ENCODE data around the gene MLKL.
"Not testable (repeated sequence)": the region's sequence is repeated elsewhere in the genome, so short reads cannot be mapped to it uniquely, and the experiment has no call there.

MLKL gene

DNA sequence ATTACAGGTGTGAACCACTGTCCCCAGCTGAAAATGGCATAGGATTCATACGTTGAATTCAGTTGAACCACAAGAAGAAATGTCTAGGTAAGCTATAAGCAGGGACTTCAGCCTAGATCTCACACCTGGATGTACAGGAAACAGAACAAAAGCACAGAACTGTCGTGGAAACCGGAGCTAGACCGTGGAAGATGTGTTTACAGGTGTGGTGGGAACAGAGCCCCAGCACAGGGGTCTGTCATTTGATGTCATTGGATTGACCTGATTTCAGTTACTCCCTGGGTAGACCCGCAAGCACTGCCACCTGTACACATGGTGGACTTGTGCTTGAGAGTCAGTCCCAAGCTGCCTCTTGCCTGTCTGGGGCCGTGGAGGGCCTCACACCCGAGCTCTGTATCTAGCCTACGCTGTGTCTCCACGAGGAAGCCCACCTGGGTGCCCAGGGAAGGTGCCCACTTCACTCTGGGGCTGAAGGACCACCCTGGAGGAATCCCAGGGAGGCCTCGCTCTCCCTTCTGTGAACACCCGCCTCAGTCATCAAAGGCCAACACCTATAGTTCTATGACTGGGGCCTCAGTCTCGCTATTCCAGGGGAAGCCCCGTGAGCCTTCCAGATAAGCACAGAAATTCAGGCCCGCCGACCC lies 32.2 kb upstream of the MLKL start:
- Histone ChIP-seq H3K4me1 (ENCODE audit: control insufficient read depth, insufficient read depth, low read length, unreplicated experiment) (peaks cover 4% of the 10 kb centered on the region), H3K27ac (ENCODE audit: low read depth, low read length) (no peak overlapping the region), H3K4me3 (ENCODE audit: low read depth, low read length) (no peak overlapping the region), H2AFZ (ENCODE audit: low read length, unreplicated experiment) (no peak overlapping the region), H3K36me3 (ENCODE audit: insufficient read depth, low read length) (no peaks in the 10 kb centered on the region), H3K79me2 (ENCODE audit: control insufficient read depth, insufficient read depth, low read length, unreplicated experiment) (no peaks in the 10 kb centered on the region), H3K27me3 (ENCODE audit: insufficient read depth, low read length) (no peaks in the 10 kb centered on the region)

DNA sequence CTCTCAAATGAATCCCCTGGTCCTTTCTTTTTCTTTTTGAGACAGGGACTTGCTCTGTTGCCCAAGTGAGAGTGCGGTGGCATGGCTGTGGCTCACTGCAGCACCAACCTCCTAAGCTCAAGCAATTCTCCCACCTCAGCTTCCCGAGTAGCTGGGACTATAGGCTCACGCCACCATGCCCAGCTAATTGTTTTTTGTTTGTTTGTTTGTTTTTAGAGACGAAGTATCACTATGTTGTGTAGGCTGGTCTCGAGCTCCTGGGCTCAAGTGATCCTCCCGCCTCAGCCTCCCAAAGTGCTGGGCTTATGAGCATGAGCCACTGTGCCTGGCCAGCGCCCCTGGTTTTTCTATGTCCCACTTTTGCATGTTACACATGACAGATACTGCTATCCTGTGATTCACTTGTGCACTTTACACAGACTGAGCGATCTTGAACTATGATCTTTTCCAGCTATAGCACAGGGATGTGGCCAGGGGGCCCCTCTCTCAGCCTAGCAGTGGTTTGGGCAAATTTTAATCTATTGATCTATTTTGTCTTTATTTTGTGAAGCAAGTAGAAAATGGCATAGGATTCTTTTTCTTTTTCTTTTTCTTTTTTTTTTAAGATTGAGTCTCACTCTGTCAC lies 31.3 kb upstream of the MLKL start:
- Histone ChIP-seq H3K36me3 (ENCODE audit: insufficient read depth, low read length) (no peaks in the 10 kb centered on the region), H3K4me3 (ENCODE audit: low read depth, low read length) (no peak overlapping the region), H3K27me3 (ENCODE audit: insufficient read depth, low read length) (no peaks in the 10 kb centered on the region), H3K79me2 (ENCODE audit: control insufficient read depth, insufficient read depth, low read length, unreplicated experiment) (no peaks in the 10 kb centered on the region), H3K27ac (ENCODE audit: low read depth, low read length) (no peak overlapping the region), H3K4me1 (ENCODE audit: control insufficient read depth, insufficient read depth, low read length, unreplicated experiment) (no peaks in the 10 kb centered on the region), H2AFZ (ENCODE audit: low read length, unreplicated experiment) (no peak overlapping the region)

- no peak overlapping the region for H3K27ac ChIP-seq (ENCODE audit: low read depth, low read length)
- peaks cover 4% of the 10 kb centered on the region for H3K4me1 ChIP-seq (ENCODE audit: control insufficient read depth, insufficient read depth, low read length, unreplicated experiment)
- no peaks in the 10 kb centered on the region for H3K27me3 ChIP-seq (ENCODE audit: insufficient read depth, low read length)
- no peak overlapping the region for H2AFZ ChIP-seq (ENCODE audit: low read length, unreplicated experiment)
- H3K79me2 ChIP-seq (ENCODE audit: control insufficient read depth, insufficient read depth, low read length, unreplicated experiment), result no peaks in the 10 kb centered on the region
- no peaks in the 10 kb centered on the region for H3K36me3 ChIP-seq (ENCODE audit: insufficient read depth, low read length)
- H3K4me3 ChIP-seq (ENCODE audit: low read depth, low read length), result no peak overlapping the region
Measured at GRCh38 chr16:74729783-74730683, 29.4 kb upstream of the MLKL start.

DNA sequence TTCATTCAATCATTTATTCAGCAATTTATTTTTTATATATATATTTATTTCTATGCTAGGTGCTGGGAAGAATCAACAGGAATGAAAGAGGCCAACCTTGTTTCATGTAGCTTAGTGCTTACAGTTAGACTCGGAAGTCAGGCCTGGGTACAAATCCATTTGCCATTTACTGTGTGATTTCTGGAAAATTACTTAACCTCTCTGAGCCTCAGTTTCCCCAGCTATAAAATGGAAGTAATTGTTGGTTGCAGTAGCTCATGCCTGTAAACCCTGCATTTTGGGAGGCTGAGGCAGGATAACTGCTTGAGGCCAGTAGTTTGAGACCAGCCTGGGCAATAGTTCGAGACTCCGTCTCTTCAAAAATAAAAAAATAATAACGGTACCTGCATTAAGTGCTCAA lies 27.2 kb upstream of the MLKL start:
- Histone ChIP-seq H3K27me3 (ENCODE audit: insufficient read depth, low read length) (no peaks in the 10 kb centered on the region), H3K36me3 (ENCODE audit: insufficient read depth, low read length) (no peaks in the 10 kb centered on the region), H3K4me3 (ENCODE audit: low read depth, low read length) (no peak overlapping the region), H3K4me1 (ENCODE audit: control insufficient read depth, insufficient read depth, low read length, unreplicated experiment) (peaks cover 4% of the 10 kb centered on the region), H3K79me2 (ENCODE audit: control insufficient read depth, insufficient read depth, low read length, unreplicated experiment) (no peaks in the 10 kb centered on the region), H3K27ac (ENCODE audit: low read depth, low read length) (no peak overlapping the region), H2AFZ (ENCODE audit: low read length, unreplicated experiment) (no peak overlapping the region)

GRCh38 chr16:74726716-74727115 lies 26.1 kb upstream of the MLKL start:
- no peaks in the 10 kb centered on the region for H3K27me3 ChIP-seq (ENCODE audit: insufficient read depth, low read length)
- no peak overlapping the region for H3K4me3 ChIP-seq (ENCODE audit: low read depth, low read length)
- no peaks in the 10 kb centered on the region for H3K79me2 ChIP-seq (ENCODE audit: control insufficient read depth, insufficient read depth, low read length, unreplicated experiment)
- no peak overlapping the region for H2AFZ ChIP-seq (ENCODE audit: low read length, unreplicated experiment)
- no peaks in the 10 kb centered on the region for H3K36me3 ChIP-seq (ENCODE audit: insufficient read depth, low read length)
- peaks cover 4% of the 10 kb centered on the region for H3K4me1 ChIP-seq (ENCODE audit: control insufficient read depth, insufficient read depth, low read length, unreplicated experiment)
- no peak overlapping the region for H3K27ac ChIP-seq (ENCODE audit: low read depth, low read length)

GRCh38 chr16:74725651-74726455 lies 25.2 kb upstream of the MLKL start:
- no peaks in the 10 kb centered on the region for H3K27me3 ChIP-seq (ENCODE audit: insufficient read depth, low read length)
- no peaks in the 10 kb centered on the region for H3K79me2 ChIP-seq (ENCODE audit: control insufficient read depth, insufficient read depth, low read length, unreplicated experiment)
- H3K4me3 ChIP-seq (ENCODE audit: low read depth, low read length), result no peak overlapping the region
- H3K4me1 ChIP-seq (ENCODE audit: control insufficient read depth, insufficient read depth, low read length, unreplicated experiment), result peaks cover 4% of the 10 kb centered on the region
- no peak overlapping the region for H3K27ac ChIP-seq (ENCODE audit: low read depth, low read length)
- no peak overlapping the region for H2AFZ ChIP-seq (ENCODE audit: low read length, unreplicated experiment)
- H3K36me3 ChIP-seq (ENCODE audit: insufficient read depth, low read length), result no peaks in the 10 kb centered on the region

DNA sequence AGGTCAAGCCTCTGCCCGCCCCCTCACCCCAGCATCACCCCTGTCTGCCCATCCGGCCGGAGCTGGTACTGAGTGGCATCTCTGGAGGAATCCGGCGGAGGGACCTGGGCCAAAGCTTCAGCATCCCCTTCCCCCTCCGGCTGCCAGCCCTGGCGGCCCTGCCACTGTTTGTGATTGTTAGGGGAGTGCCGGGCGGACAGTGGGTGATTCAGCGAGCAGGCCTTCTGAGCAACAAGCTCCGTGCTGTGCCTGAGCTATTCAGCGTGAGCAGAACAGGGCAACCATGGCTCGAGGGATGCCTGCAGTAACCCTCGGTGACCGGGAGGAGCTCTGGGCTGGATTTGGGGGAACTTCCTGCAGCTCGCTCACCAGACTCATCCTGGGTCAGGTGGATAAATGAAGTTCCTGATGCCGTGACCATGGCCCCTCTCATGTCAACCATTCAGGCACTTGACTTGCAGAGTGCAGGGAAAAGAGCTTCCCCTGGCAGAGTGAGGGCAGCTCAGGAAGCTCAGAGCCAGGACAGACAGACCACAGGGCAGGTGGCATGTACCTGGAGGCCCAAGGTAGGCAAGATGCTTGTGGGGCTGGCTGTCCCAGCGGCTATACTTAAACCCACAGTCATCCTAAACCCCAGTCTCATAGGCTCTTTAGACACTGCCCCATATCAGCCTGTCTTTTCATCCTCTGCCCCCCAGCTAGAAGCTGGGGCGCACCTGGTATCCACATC lies 24.3 kb upstream of the MLKL start:
- Histone ChIP-seq H3K79me2 (ENCODE audit: control insufficient read depth, insufficient read depth, low read length, unreplicated experiment) (no peaks in the 10 kb centered on the region), H3K36me3 (ENCODE audit: insufficient read depth, low read length) (no peaks in the 10 kb centered on the region), H3K27ac (ENCODE audit: low read depth, low read length) (no peak overlapping the region), H3K4me3 (ENCODE audit: low read depth, low read length) (no peak overlapping the region), H3K4me1 (ENCODE audit: control insufficient read depth, insufficient read depth, low read length, unreplicated experiment) (peaks cover 4% of the 10 kb centered on the region), H2AFZ (ENCODE audit: low read length, unreplicated experiment) (no peak overlapping the region), H3K27me3 (ENCODE audit: insufficient read depth, low read length) (no peaks in the 10 kb centered on the region; the same call in 1 of the 2 replicates)

GRCh38 chr16:74723256-74723655 lies 22.6 kb upstream of the MLKL start:
- Histone ChIP-seq H3K79me2 (ENCODE audit: control insufficient read depth, insufficient read depth, low read length, unreplicated experiment) (no peaks in the 10 kb centered on the region), H2AFZ (ENCODE audit: low read length, unreplicated experiment) (no peak overlapping the region), H3K27me3 (ENCODE audit: insufficient read depth, low read length) (no peaks in the 10 kb centered on the region; the same call in 1 of the 2 replicates), H3K36me3 (ENCODE audit: insufficient read depth, low read length) (no peaks in the 10 kb centered on the region), H3K4me1 (ENCODE audit: control insufficient read depth, insufficient read depth, low read length, unreplicated experiment) (peaks cover 4% of the 10 kb centered on the region), H3K27ac (ENCODE audit: low read depth, low read length) (no peak overlapping the region), H3K4me3 (ENCODE audit: low read depth, low read length) (no peak overlapping the region)

DNA sequence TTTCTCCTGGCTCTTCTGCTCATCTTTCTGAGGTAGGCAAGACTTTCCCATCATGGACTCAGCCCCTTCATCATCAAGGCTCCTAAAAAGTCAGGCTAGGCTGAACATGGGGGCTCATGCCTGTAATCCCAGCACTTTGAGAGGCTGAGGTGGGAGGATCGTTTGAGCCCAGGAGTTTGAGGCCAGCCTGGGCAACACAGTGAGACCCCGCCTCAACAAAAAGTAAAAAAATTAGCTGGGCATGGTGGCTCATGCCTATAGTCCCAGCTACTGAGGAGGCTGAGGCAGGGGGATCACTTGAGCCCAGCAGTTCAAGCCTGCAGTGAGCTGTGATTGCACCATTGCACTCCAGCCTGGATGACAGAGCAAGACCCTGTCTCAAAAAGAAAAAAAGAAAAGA lies 21.5 kb upstream of the MLKL start:
- not testable (repeated sequence) for H3K27me3 ChIP-seq (ENCODE audit: insufficient read depth, low read length); H3K27ac ChIP-seq (ENCODE audit: low read depth, low read length); H3K79me2 ChIP-seq (ENCODE audit: control insufficient read depth, insufficient read depth, low read length, unreplicated experiment); H2AFZ ChIP-seq (ENCODE audit: low read length, unreplicated experiment); H3K36me3 ChIP-seq (ENCODE audit: insufficient read depth, low read length); H3K4me3 ChIP-seq (ENCODE audit: low read depth, low read length); H3K4me1 ChIP-seq (ENCODE audit: control insufficient read depth, insufficient read depth, low read length, unreplicated experiment)

GRCh38 chr16:74721716-74722115 lies 21.1 kb upstream of the MLKL start:
- H2AFZ ChIP-seq (ENCODE audit: low read length, unreplicated experiment), result no peak overlapping the region
- H3K4me1 ChIP-seq (ENCODE audit: control insufficient read depth, insufficient read depth, low read length, unreplicated experiment), result peaks cover 4% of the 10 kb centered on the region
- no peaks in the 10 kb centered on the region; the same call in 1 of the 2 replicates for H3K27me3 ChIP-seq (ENCODE audit: insufficient read depth, low read length)
- no peak overlapping the region for H3K27ac ChIP-seq (ENCODE audit: low read depth, low read length)
- H3K4me3 ChIP-seq (ENCODE audit: low read depth, low read length), result no peak overlapping the region
- H3K36me3 ChIP-seq (ENCODE audit: insufficient read depth, low read length), result no peaks in the 10 kb centered on the region
- no peaks in the 10 kb centered on the region for H3K79me2 ChIP-seq (ENCODE audit: control insufficient read depth, insufficient read depth, low read length, unreplicated experiment)
